Measurements from ENCODE around the gene METTL24.

METTL24 gene

GRCh38 chr6:110340392-110340965 is 17.7 kb downstream of the METTL24 start:
- no peak overlapping the region for H2BK15ac ChIP-seq (ENCODE audit: low read depth, poor library complexity, severe bottlenecking)
- no peak overlapping the region for H4K91ac ChIP-seq (ENCODE audit: low read length)
- no peak overlapping the region for H3K14ac ChIP-seq (ENCODE audit: low read length in 2 of 2)
- H2BK5ac ChIP-seq (ENCODE audit: low read depth, low read length, poor library complexity, severe bottlenecking): no peak overlapping the region
- no peak overlapping the region for H2BK12ac ChIP-seq (ENCODE audit: low read length in 2 of 2)
- H3K27me3 ChIP-seq (ENCODE audit: control insufficient read depth in 1 of 2, insufficient read depth in 1 of 2, low read length in 2 of 2): peaks cover 0 to 17% of the 10 kb centered on the region in 2 experiments
- WGBS: 94% methylated on average over 7 of the region's 7 CpGs
- H3K79me1 ChIP-seq (replicated peaks; ENCODE audit: low read length, poor library complexity, severe bottlenecking): no peaks in the 10 kb centered on the region
- no peak overlapping the region for H3K18ac ChIP-seq (ENCODE audit: low read depth in 1 of 2, low read length in 2 of 2)
- H2BK120ac ChIP-seq (ENCODE audit: low read depth, low read length): no peak overlapping the region
- no peaks in the 10 kb centered on the region for H3K36me3 ChIP-seq (ENCODE audit: control insufficient read depth in 1 of 2, insufficient read depth in 2 of 2, low read depth in 1 of 2, low read length in 2 of 2)
- DNase-seq: no peak
- H4K8ac ChIP-seq (ENCODE audit: low read length): no peak overlapping the region
- no peak overlapping the region for H3K27ac ChIP-seq (ENCODE audit: low read length, poor library complexity, severe bottlenecking)
- H2AFZ ChIP-seq (ENCODE audit: low read depth, low read length): no peak overlapping the region
- no peak overlapping the region for H3K4me2 ChIP-seq (ENCODE audit: low read length, poor library complexity, severe bottlenecking)
- no peak overlapping the region for H2AK5ac ChIP-seq (ENCODE audit: low read length, severe bottlenecking)
- no peak overlapping the region for H3K4me3 ChIP-seq (ENCODE audit: insufficient read depth in 1 of 2, low read depth in 1 of 2, low read length in 2 of 2)
- H3K9me3 ChIP-seq (ENCODE audit: control insufficient read depth, low read length): no peaks in the 10 kb centered on the region
- H3K4ac ChIP-seq (ENCODE audit: low read depth in 1 of 2, low read length in 2 of 2): no peak overlapping the region
- no peak overlapping the region for H3K9ac ChIP-seq (ENCODE audit: low read length)
- H3K23ac ChIP-seq (ENCODE audit: low read length in 2 of 2): no peak overlapping the region
- H3K4me1 ChIP-seq (ENCODE audit: control insufficient read depth, insufficient read depth, low read depth, low read length): no peaks in the 10 kb centered on the region

- no peak overlapping the region for H4K8ac ChIP-seq (ENCODE audit: low read length)
- no peaks in the 10 kb centered on the region for H3K9me3 ChIP-seq (ENCODE audit: control insufficient read depth, low read length)
- peaks cover 0 to 20% of the 10 kb centered on the region in 2 experiments for H3K27me3 ChIP-seq (ENCODE audit: control insufficient read depth in 1 of 2, insufficient read depth in 1 of 2, low read length in 2 of 2)
- 93% methylated on average over 2 of the region's 3 CpGs for WGBS
- no peaks in the 10 kb centered on the region for H3K79me1 ChIP-seq (replicated peaks; ENCODE audit: low read length, poor library complexity, severe bottlenecking)
- no peak overlapping the region for H3K4me3 ChIP-seq (ENCODE audit: insufficient read depth in 1 of 2, low read depth in 1 of 2, low read length in 2 of 2)
- H3K27ac ChIP-seq (ENCODE audit: low read length, poor library complexity, severe bottlenecking): no peak overlapping the region
- H3K36me3 ChIP-seq (ENCODE audit: control insufficient read depth in 1 of 2, insufficient read depth in 2 of 2, low read depth in 1 of 2, low read length in 2 of 2): no peaks in the 10 kb centered on the region
- no peak overlapping the region for H3K14ac ChIP-seq (ENCODE audit: low read length in 2 of 2)
- H2AK5ac ChIP-seq (ENCODE audit: low read length, severe bottlenecking): no peak overlapping the region
- H2BK12ac ChIP-seq (ENCODE audit: low read length in 2 of 2): no peak overlapping the region
- no peak overlapping the region for H2BK15ac ChIP-seq (ENCODE audit: low read depth, poor library complexity, severe bottlenecking)
- no peak overlapping the region for H2BK5ac ChIP-seq (ENCODE audit: low read depth, low read length, poor library complexity, severe bottlenecking)
- no peak overlapping the region for H3K4me2 ChIP-seq (ENCODE audit: low read length, poor library complexity, severe bottlenecking)
- H3K4me1 ChIP-seq (ENCODE audit: control insufficient read depth, insufficient read depth, low read depth, low read length): no peaks in the 10 kb centered on the region
- H4K91ac ChIP-seq (ENCODE audit: low read length): no peak overlapping the region
- H3K4ac ChIP-seq (ENCODE audit: low read depth in 1 of 2, low read length in 2 of 2): no peak overlapping the region
- H2AFZ ChIP-seq (ENCODE audit: low read depth, low read length): no peak overlapping the region
- no peak overlapping the region for H3K9ac ChIP-seq (ENCODE audit: low read length)
- H2BK120ac ChIP-seq (ENCODE audit: low read depth, low read length): no peak overlapping the region
- no peak overlapping the region for H3K23ac ChIP-seq (ENCODE audit: low read length in 2 of 2)
- DNase-seq: no peak
- H3K18ac ChIP-seq (ENCODE audit: low read depth in 1 of 2, low read length in 2 of 2): no peak overlapping the region
Observed at GRCh38 chr6:110338820-110339470, 19.2 kb downstream of the METTL24 start.

- H3K4me3 ChIP-seq (ENCODE audit: insufficient read depth in 1 of 2, low read depth in 1 of 2, low read length in 2 of 2): no peak overlapping the region
- H3K79me1 ChIP-seq (replicated peaks; ENCODE audit: low read length, poor library complexity, severe bottlenecking): no peaks in the 10 kb centered on the region
- peaks cover 0 to 20% of the 10 kb centered on the region in 2 experiments for H3K27me3 ChIP-seq (ENCODE audit: control insufficient read depth in 1 of 2, insufficient read depth in 1 of 2, low read length in 2 of 2)
- no peak overlapping the region for H3K4me2 ChIP-seq (ENCODE audit: low read length, poor library complexity, severe bottlenecking)
- no peak overlapping the region for H3K4ac ChIP-seq (ENCODE audit: low read depth in 1 of 2, low read length in 2 of 2)
- no peak overlapping the region for H4K91ac ChIP-seq (ENCODE audit: low read length)
- 59% methylated on average over 1 of the region's 1 CpG for WGBS
- no peak overlapping the region for H2BK15ac ChIP-seq (ENCODE audit: low read depth, poor library complexity, severe bottlenecking)
- H2BK12ac ChIP-seq (ENCODE audit: low read length in 2 of 2): no peak overlapping the region
- no peak overlapping the region for H3K23ac ChIP-seq (ENCODE audit: low read length in 2 of 2)
- no peaks in the 10 kb centered on the region for H3K9me3 ChIP-seq (ENCODE audit: control insufficient read depth, low read length)
- no peaks in the 10 kb centered on the region for H3K36me3 ChIP-seq (ENCODE audit: control insufficient read depth in 1 of 2, insufficient read depth in 2 of 2, low read depth in 1 of 2, low read length in 2 of 2)
- H2AK5ac ChIP-seq (ENCODE audit: low read length, severe bottlenecking): no peak overlapping the region
- no peak overlapping the region for H3K9ac ChIP-seq (ENCODE audit: low read length)
- H2BK120ac ChIP-seq (ENCODE audit: low read depth, low read length): no peak overlapping the region
- no peak overlapping the region for H2AFZ ChIP-seq (ENCODE audit: low read depth, low read length)
- H3K18ac ChIP-seq (ENCODE audit: low read depth in 1 of 2, low read length in 2 of 2): no peak overlapping the region
- H3K14ac ChIP-seq (ENCODE audit: low read length in 2 of 2): no peak overlapping the region
- H2BK5ac ChIP-seq (ENCODE audit: low read depth, low read length, poor library complexity, severe bottlenecking): no peak overlapping the region
- no peak overlapping the region for H4K8ac ChIP-seq (ENCODE audit: low read length)
- peak; percentile 44 for DNase-seq
- no peak overlapping the region for H3K27ac ChIP-seq (ENCODE audit: low read length, poor library complexity, severe bottlenecking)
- no peaks in the 10 kb centered on the region for H3K4me1 ChIP-seq (ENCODE audit: control insufficient read depth, insufficient read depth, low read depth, low read length)
Observed at GRCh38 chr6:110337486-110337885, 20.7 kb downstream of the METTL24 start.

- Histone ChIP-seq H3K27me3 (ENCODE audit: control insufficient read depth in 1 of 2, insufficient read depth in 1 of 2, low read length in 2 of 2) (peaks cover 0 to 10% of the 10 kb centered on the region in 2 experiments), H2BK15ac (ENCODE audit: low read depth, poor library complexity, severe bottlenecking) (no peak overlapping the region), H2AFZ (ENCODE audit: low read depth, low read length) (no peak overlapping the region), H3K4me1 (ENCODE audit: control insufficient read depth, insufficient read depth, low read depth, low read length) (peaks cover 7% of the 10 kb centered on the region), H4K91ac (ENCODE audit: low read length) (no peak overlapping the region), H3K23ac (ENCODE audit: low read length in 2 of 2) (no peak overlapping the region), H3K18ac (ENCODE audit: low read depth in 1 of 2, low read length in 2 of 2) (peak overlapping the region; percentile 71 to 75), H3K4ac (ENCODE audit: low read depth in 1 of 2, low read length in 2 of 2) (peak overlapping the region; percentile 1 to 58), H3K36me3 (ENCODE audit: control insufficient read depth in 1 of 2, insufficient read depth in 2 of 2, low read depth in 1 of 2, low read length in 2 of 2) (no peaks in the 10 kb centered on the region), H2BK120ac (ENCODE audit: low read depth, low read length) (peak overlapping the region; percentile 61), H2BK12ac (ENCODE audit: low read length in 2 of 2) (peak overlapping the region; percentile 46 to 96), H3K9me3 (ENCODE audit: control insufficient read depth, low read length) (no peaks in the 10 kb centered on the region), H4K8ac (ENCODE audit: low read length) (no peak overlapping the region), H3K27ac (ENCODE audit: low read length, poor library complexity, severe bottlenecking) (no peak overlapping the region), H2BK5ac (ENCODE audit: low read depth, low read length, poor library complexity, severe bottlenecking) (no peak overlapping the region), H2AK5ac (ENCODE audit: low read length, severe bottlenecking) (no peak overlapping the region), H3K14ac (ENCODE audit: low read length in 2 of 2) (no peak overlapping the region), H3K79me1 (replicated peaks; ENCODE audit: low read length, poor library complexity, severe bottlenecking) (no peaks in the 10 kb centered on the region), H3K9ac (ENCODE audit: low read length) (no peak overlapping the region), H3K4me2 (ENCODE audit: low read length, poor library complexity, severe bottlenecking) (no peak overlapping the region), H3K4me3 (ENCODE audit: insufficient read depth in 1 of 2, low read depth in 1 of 2, low read length in 2 of 2) (no peak overlapping the region)
- 66% methylated on average over 8 of the region's 9 CpGs for WGBS
- no peak for DNase-seq
Observed at GRCh38 chr6:110334423-110335180, 23.5 kb downstream of the METTL24 start.

All from mesenchymal stem cell (in vitro differentiated cells and primary cell).